ENCODE data around the gene SPDYC.
A peak's percentile ranks its signal among the peaks of the same experiment; 100 is the strongest.

Gene SPDYC

GRCh38 chr11:65183201-65183891 lies 13.3 kb downstream of the SPDYC start:
- peak overlapping the region; percentile 86 for H3K4me3 ChIP-seq (ENCODE audit: low read depth, low read length)
- POLR2A ChIA-PET = no interaction called here
- CTCF ChIA-PET = interaction anchor here (1.1 to 2.2 kb wide), 8 partner anchors 16 to 132 kb away, joined by 3 to 13 read pairs (median 4); partner anchors contain the start of genes CDC42EP2, TM7SF2 and ZNHIT2
- DNase-seq (ENCODE audit: low read depth, low spot score) = no peak
- no peak for TF ChIP-seq CTCF (IDR thresholded peaks at IDR 0.05; ENCODE audit: insufficient read depth, low read length, missing control alignments)

- ChIA-PET CTCF (interaction anchor here (1.0 kb wide), 1 partner anchor 22 kb away, joined by 4 read pairs; no protein-coding TSS in a partner anchor), POLR2A (no interaction called here)
- no peak for DNase-seq (ENCODE audit: low read depth, low spot score)
- no peak for TF ChIP-seq CTCF (IDR thresholded peaks at IDR 0.05; ENCODE audit: insufficient read depth, low read length, missing control alignments)
- no peak overlapping the region for H3K4me3 ChIP-seq (ENCODE audit: low read depth, low read length)
Measured at GRCh38 chr11:65184146-65184545, 14.1 kb downstream of the SPDYC start.

GRCh38 chr11:65185171-65185570 lies 15.1 kb downstream of the SPDYC start:
- no peak overlapping the region for H3K4me3 ChIP-seq (ENCODE audit: low read depth, low read length)
- TF ChIP-seq CTCF (IDR thresholded peaks at IDR 0.05; ENCODE audit: insufficient read depth, low read length, missing control alignments) = no peak
- POLR2A ChIA-PET = no interaction called here
- no peak for DNase-seq (ENCODE audit: low read depth, low spot score)
- CTCF ChIA-PET = interaction anchor here (1.0 to 1.3 kb wide), 3 partner anchors 15 to 40 kb away, joined by 3 to 4 read pairs (median 3); partner anchors contain the start of gene SPDYC

- POLR2A ChIA-PET = no interaction called here
- no peak for TF ChIP-seq CTCF (IDR thresholded peaks at IDR 0.05; ENCODE audit: insufficient read depth, low read length, missing control alignments)
- H3K4me3 ChIP-seq (ENCODE audit: low read depth, low read length) = no peak overlapping the region
- CTCF ChIA-PET = interaction anchor here (0.7 to 1.3 kb wide), 5 partner anchors 16 to 76 kb away, joined by 3 to 4 read pairs (median 3); partner anchors contain the start of gene SPDYC
- no peak for DNase-seq (ENCODE audit: low read depth, low spot score)
Measured at GRCh38 chr11:65185869-65186341, 15.9 kb downstream of the SPDYC start.

GRCh38 chr11:65186701-65187100 lies 16.7 kb downstream of the SPDYC start:
- ChIA-PET POLR2A (no interaction called here), CTCF (interaction anchor here (0.7 kb wide), 1 partner anchor 76 kb away, joined by 4 read pairs; no protein-coding TSS in a partner anchor)
- TF ChIP-seq CTCF (IDR thresholded peaks at IDR 0.05; ENCODE audit: insufficient read depth, low read length, missing control alignments) = no peak
- DNase-seq (ENCODE audit: low read depth, low spot score) = no peak
- no peak overlapping the region for H3K4me3 ChIP-seq (ENCODE audit: low read depth, low read length)

GRCh38 chr11:65187146-65187675 lies 17.2 kb downstream of the SPDYC start:
- POLR2A ChIA-PET = no interaction called here
- TF ChIP-seq CTCF (IDR thresholded peaks at IDR 0.05; ENCODE audit: insufficient read depth, low read length, missing control alignments) = no peak
- CTCF ChIA-PET = no interaction called here

More at GRCh38 chr11:65187146-65187675, 17.2 kb downstream of the SPDYC start:
- H3K4me3 ChIP-seq (ENCODE audit: low read depth, low read length) = no peak overlapping the region
- no peak for DNase-seq (ENCODE audit: low read depth, low spot score)

Measured in AG04449 (cell line).